DMS53 (cell line): ENCODE measurements around the gene REX1BD.
A peak's percentile ranks its signal among the peaks of the same experiment; 100 is the strongest.
"Not testable (repeated sequence)": the region's sequence is repeated elsewhere in the genome, so short reads cannot be mapped to it uniquely, and the experiment has no call there.

Source experiments
- DNase-seq: peaks from one replicate; lab custom pipeline; 2025; lab: John Stamatoyannopoulos, UW

Gene REX1BD

GRCh38 chr19:18577365-18577914 lies 11.2 kb upstream of the REX1BD start:
- DNase-seq = no peak

- DNase-seq = no peak
Observed at GRCh38 chr19:18580311-18580710, 8.3 kb upstream of the REX1BD start.

GRCh38 chr19:18586306-18586705 lies 2.3 kb upstream of the REX1BD start:
- DNase-seq = no peak

GRCh38 chr19:18587561-18587960 lies 1.0 kb upstream of the REX1BD start:
- no peak for DNase-seq

- no peak for DNase-seq
Observed at GRCh38 chr19:18587962-18588610, 512 bp upstream of the REX1BD start.

- peak; percentile 88 for DNase-seq
Observed at GRCh38 chr19:18589380-18590272, 1.0 kb downstream of the REX1BD start.

GRCh38 chr19:18590273-18591272 lies 2.0 kb downstream of the REX1BD start:
- DNase-seq = peak; percentile 65

- no peak for DNase-seq
Observed at GRCh38 chr19:18591735-18592385, 3.3 kb downstream of the REX1BD start.

- DNase-seq = not testable (repeated sequence)
Observed at GRCh38 chr19:18592732-18593131, 4.1 kb downstream of the REX1BD start.

GRCh38 chr19:18593367-18594095 lies 4.9 kb downstream of the REX1BD start:
- peak; percentile 50 for DNase-seq

GRCh38 chr19:18594096-18594823 lies 5.7 kb downstream of the REX1BD start:
- peak; percentile 87 for DNase-seq

GRCh38 chr19:18594824-18595373 lies 6.3 kb downstream of the REX1BD start:
- no peak for DNase-seq

- DNase-seq = no peak
Observed at GRCh38 chr19:18595475-18595874, 6.9 kb downstream of the REX1BD start.

GRCh38 chr19:18596752-18597157 lies 8.2 kb downstream of the REX1BD start:
- peak; percentile 85 for DNase-seq

GRCh38 chr19:18597809-18598660 lies 9.4 kb downstream of the REX1BD start:
- DNase-seq = no peak

GRCh38 chr19:18599485-18599884 lies 10.9 kb downstream of the REX1BD start:
- DNase-seq = no peak

GRCh38 chr19:18600692-18601397 lies 12.2 kb downstream of the REX1BD start:
- not testable (repeated sequence) for DNase-seq

- no peak for DNase-seq
Observed at GRCh38 chr19:18601875-18602274, 13.3 kb downstream of the REX1BD start.
